Liver (tissue), 9 donors: ENCODE data around the gene PIP5KL1. TPM values are rescaled to one million over a fixed set of nuclear protein-coding genes. Genes with fewer than 3 reads are reported as not detected.

Experiments used
- DNase-seq: peaks from one replicate; pipeline ENCODE4 v3.0.0-alpha.2; 2017; ENCODE audit warnings: low spot score
- H3K27ac ChIP-seq, 2 donors: one replicate each; pipeline ENCODE4 v1.7.0; 2013; ENCODE audit warnings: inconsistent platforms in 2 of 2, low read length in 2 of 2, control low read depth in 1 of 2, low read depth in 1 of 2, mild to moderate bottlenecking in 1 of 2
- H3K27me3 ChIP-seq, 4 donors: one replicate each; pipeline versions ENCODE4 v1.6.1 to v1.7.0; 2013; ENCODE audit warnings: low read length in 3 of 4, inconsistent platforms in 1 of 4, mild to moderate bottlenecking in 1 of 4, moderate library complexity in 1 of 4; ENCODE audit not compliant: control insufficient read depth in 4 of 4, insufficient read depth in 4 of 4
- H3K36me3 ChIP-seq, 4 donors: one replicate each; pipeline versions ENCODE4 v1.6.1 to v1.7.0; 2013; ENCODE audit warnings: low read length in 3 of 4, mild to moderate bottlenecking in 3 of 4, low read depth in 1 of 4, moderate library complexity in 1 of 4; ENCODE audit not compliant: control insufficient read depth in 4 of 4, insufficient read depth in 3 of 4
- H3K4me1 ChIP-seq, 4 donors: one replicate each; pipeline versions ENCODE4 v1.6.1 to v1.7.0; 2013; ENCODE audit warnings: low read length in 3 of 4, mild to moderate bottlenecking in 3 of 4, moderate library complexity in 1 of 4; ENCODE audit not compliant: control insufficient read depth in 4 of 4, insufficient read depth in 4 of 4
- H3K4me3 ChIP-seq, 3 donors: one replicate each; pipeline versions ENCODE4 v1.6.1 to v1.7.0; 2013; ENCODE audit warnings: low read length in 3 of 3, control low read depth in 1 of 3, low read depth in 1 of 3, mild to moderate bottlenecking in 1 of 3
- H3K9ac ChIP-seq, 2 donors: one replicate each; pipeline ENCODE4 v1.7.0; 2013; ENCODE audit warnings: low read length in 2 of 2, mild to moderate bottlenecking in 2 of 2, moderate library complexity in 2 of 2, control low read depth in 1 of 2, low read depth in 1 of 2
- H3K9me3 ChIP-seq, 4 donors: one replicate each; pipeline versions ENCODE4 v1.6.1 to v1.7.0; 2013; ENCODE audit warnings: low read length in 3 of 4; ENCODE audit not compliant: control insufficient read depth in 4 of 4
- CTCF ChIP-seq: fragments of 150-350 bp; IDR thresholded peaks from 2 replicates; pipeline ENCODE4 v1.5.1; 2017; ENCODE audit warnings: improper control_type of control experiment, low read depth, low read length; ENCODE audit not compliant: missing input control
- EGR1 ChIP-seq, 2 donors: IDR thresholded peaks; 2 replicates each; pipeline ENCODE4 v1.6.1; 2016 to 2018; ENCODE audit warnings: antibody characterized with exemption in 2 of 2, low read depth in 2 of 2
- MAX ChIP-seq: IDR thresholded peaks from 2 replicates; pipeline ENCODE4 v1.6.1; 2016; ENCODE audit warnings: antibody characterized with exemption
- NR2F2 ChIP-seq: IDR thresholded peaks from 2 replicates; pipeline ENCODE4 v1.6.1; 2016; ENCODE audit warnings: antibody characterized with exemption
- RAD21 ChIP-seq, 2 donors: IDR thresholded peaks; 2 replicates each; pipeline ENCODE4 v1.6.1; 2016; ENCODE audit warnings: antibody characterized with exemption in 2 of 2, mild to moderate bottlenecking in 2 of 2
- REST ChIP-seq: IDR thresholded peaks from 2 replicates; pipeline ENCODE4 v1.6.1; 2016; ENCODE audit warnings: antibody characterized with exemption, mild to moderate bottlenecking
- SP1 ChIP-seq: IDR thresholded peaks from 2 replicates; pipeline ENCODE4 v1.6.1; 2018; ENCODE audit warnings: antibody characterized with exemption, mild to moderate bottlenecking
- TAF1 ChIP-seq: conservative IDR thresholded peaks from 2 replicates; pipeline ENCODE4 v1.6.1; 2016; ENCODE audit warnings: antibody characterized with exemption, mild to moderate bottlenecking
- YY1 ChIP-seq: IDR thresholded peaks from 2 replicates; pipeline ENCODE4 v1.6.1; 2016; ENCODE audit warnings: antibody characterized with exemption, mild to moderate bottlenecking
- WGBS: extraction: QIAGEN DNeasy Blood & Tissue Kit; methylation state at CpG from one replicate; pipeline ENCODE4 v1.1.7; 2013; 5-methylcytosine and 5-hydroxymethylcytosine counted together
- polyA plus RNA-seq, 2 donors: library from polyadenylated mRNA; stranded (reverse) in 1 of 2; unstranded in 1 of 2; fragments of 200-250 nt in 1 of 2; fragments of >200 nt in 1 of 2; fragmentation: Nextera tagmentation in 1 of 2; extraction: Ambion mirVana in 1 of 2; gene quantifications; one replicate each; pipeline versions ENCODE4 v1.2.1 to v1.2.3, GENCODE V29; 2013 to 2015
- total RNA-seq, 2 donors: library from RNA; depleted of rRNA; stranded (reverse); fragments of >200 nt; gene quantifications; one replicate each; pipeline ENCODE4 v1.2.3, GENCODE V29; 2014
- donor health status: healthy.
- donor health status: healthy.
- donor health status: healthy.
- donor health status: healthy.
- donor health status: healthy.

PIP5KL1 gene
- total and polyA plus RNA-seq, 4 donors: 0.06 to 1.5 (median 0.49) TPM

- TF ChIP-seq REST: no peak
- TF ChIP-seq NR2F2: no peak
Measured at GRCh38 chr9:127943011-127943662, 12.6 kb upstream of the PIP5KL1 start (continued).

GRCh38 chr9:127942216-127943010 is 11.8 kb upstream of the PIP5KL1 start:
- DNase-seq: peak; percentile 75
- WGBS: 69% methylated on average over 18 of the region's 18 CpGs
- TF ChIP-seq YY1 (no peak), CTCF (peak; percentile 70), RAD21 (IDR thresholded peaks at IDR 0.05) (peak; percentile 63 to 82)
- Histone ChIP-seq H3K9ac (no peak overlapping the region), H3K27me3 (no peaks in the 10 kb centered on the region), H3K36me3 (peaks cover 10 to 35% (median 14%) of the 10 kb centered on the region in 4 donors), H3K4me3 (no peak overlapping the region), H3K4me1 (peaks cover 0 to 8% (median 4%) of the 10 kb centered on the region in 4 donors), H3K9me3 (no peaks in the 10 kb centered on the region), H3K27ac (no peak overlapping the region)

GRCh38 chr9:127941961-127942215 is 11.3 kb upstream of the PIP5KL1 start:
- 81% methylated on average over 3 of the region's 3 CpGs for WGBS
- no peak for DNase-seq
- Histone ChIP-seq H3K27ac (no peak overlapping the region), H3K9ac (no peak overlapping the region), H3K4me1 (peaks cover 0 to 13% (median 8%) of the 10 kb centered on the region in 4 donors), H3K36me3 (peaks cover 10 to 34% (median 14%) of the 10 kb centered on the region in 4 donors), H3K4me3 (no peak overlapping the region), H3K27me3 (no peaks in the 10 kb centered on the region), H3K9me3 (no peaks in the 10 kb centered on the region)
- no peak for TF ChIP-seq MAX
- no peak for TF ChIP-seq REST
- TF ChIP-seq TAF1: no peak
- no peak for TF ChIP-seq SP1
- TF ChIP-seq EGR1 (IDR thresholded peaks at IDR 0.05; ENCODE audit: low read depth in 2 of 2): no peak
